KOPT-K1 (cell line): ENCODE measurements around the gene BMF.

Experiments
- H3K27ac ChIP-seq: fragments of 200-600 bp; sonication (generic); 2 replicates; pipeline ENCODE4 v1.5.1; 2016; ENCODE audit warnings: antibody characterized with exemption, mild to moderate bottlenecking, low read depth, low read length; ENCODE audit not compliant: poor library complexity, severe bottlenecking
- H3K36me3 ChIP-seq: fragments of 200-600 bp; sonication (generic); 2 replicates; pipeline ENCODE4 v1.5.1; 2017; ENCODE audit warnings: antibody characterized with exemption, mild to moderate bottlenecking, low read length, moderate library complexity; ENCODE audit not compliant: insufficient read depth
- H3K9me3 ChIP-seq: fragments of 200-600 bp; sonication (generic); 2 replicates; pipeline ENCODE4 v1.5.1; 2017; ENCODE audit warnings: antibody characterized with exemption, low read length, mild to moderate bottlenecking; ENCODE audit not compliant: insufficient read depth, poor library complexity, severe bottlenecking

BMF gene

DNA sequence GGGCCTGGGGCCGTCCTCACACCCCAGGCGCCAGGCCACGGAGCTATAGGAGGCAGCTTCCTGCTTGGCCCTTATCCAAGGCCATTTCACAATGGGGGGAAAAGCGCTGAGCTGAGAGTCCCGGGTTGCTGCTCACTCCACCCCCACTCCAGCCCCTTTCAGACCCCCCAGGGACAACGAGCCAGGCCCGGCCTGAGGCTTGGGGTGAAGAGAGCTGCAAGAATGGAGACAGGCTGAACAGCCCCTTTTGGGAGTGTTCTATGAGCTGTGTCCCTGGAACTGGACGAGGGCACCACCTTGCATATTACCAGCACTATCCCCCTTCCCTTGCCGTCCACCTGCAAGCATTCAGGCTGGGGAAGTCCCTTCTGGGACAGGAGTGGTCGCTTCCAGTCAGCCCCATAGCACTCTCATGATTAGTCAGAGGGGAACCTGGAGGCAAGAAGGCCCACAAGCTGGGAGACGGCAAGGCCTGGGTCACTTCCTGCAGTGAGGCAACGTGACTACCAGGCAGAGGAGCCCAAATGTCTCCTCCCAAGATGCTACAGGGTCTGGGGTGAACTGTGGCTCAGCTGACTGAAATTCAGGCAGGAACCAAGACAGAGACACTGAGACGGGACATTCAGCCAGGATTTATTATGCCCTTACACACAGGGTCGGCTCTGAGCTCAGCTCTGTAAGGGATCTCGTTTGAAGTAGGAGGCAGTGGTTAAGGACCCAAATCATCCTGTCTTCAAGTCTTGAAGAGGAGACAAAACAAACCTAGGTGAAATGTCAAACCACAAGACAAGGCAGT lies 61.1 kb downstream of the BMF start:
- H3K27ac ChIP-seq: peak overlapping the region; percentile 91
- no peaks in the 10 kb centered on the region for H3K36me3 ChIP-seq
- no peaks in the 10 kb centered on the region for H3K9me3 ChIP-seq

DNA sequence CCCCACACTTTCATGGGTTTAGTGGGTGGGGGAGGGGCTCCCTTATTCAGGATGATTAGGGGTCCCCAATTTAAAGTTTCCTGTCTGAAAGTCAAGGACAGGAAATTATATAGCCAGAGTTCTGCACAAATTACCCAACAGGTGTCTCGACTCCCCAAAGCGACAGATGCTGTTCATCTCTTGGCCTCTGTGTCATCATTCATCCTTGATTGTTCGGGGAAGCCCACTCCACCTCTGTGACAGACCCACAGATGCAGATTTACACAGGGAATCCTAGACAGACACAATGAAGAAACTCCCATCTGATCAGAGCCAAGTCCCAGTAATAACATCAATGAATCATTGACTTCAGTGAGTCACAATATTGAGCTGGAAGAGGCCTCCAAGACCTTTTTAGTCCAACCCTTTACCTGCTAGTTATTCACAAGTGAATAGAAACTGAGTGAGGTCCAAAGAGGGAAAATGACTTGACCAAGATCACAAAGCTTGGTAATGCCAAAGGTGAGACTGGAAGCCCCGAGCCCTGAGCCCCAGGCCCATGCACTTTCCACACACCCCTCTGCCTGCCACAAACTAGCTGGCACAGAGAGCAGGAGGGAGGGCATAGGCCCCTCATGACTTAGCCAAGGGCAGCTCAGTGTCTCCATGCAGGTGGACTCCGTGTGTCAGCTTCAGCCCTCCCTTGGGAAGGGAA lies 61.8 kb downstream of the BMF start:
- Histone ChIP-seq H3K27ac (peak overlapping the region; percentile 91), H3K9me3 (no peaks in the 10 kb centered on the region)

DNA sequence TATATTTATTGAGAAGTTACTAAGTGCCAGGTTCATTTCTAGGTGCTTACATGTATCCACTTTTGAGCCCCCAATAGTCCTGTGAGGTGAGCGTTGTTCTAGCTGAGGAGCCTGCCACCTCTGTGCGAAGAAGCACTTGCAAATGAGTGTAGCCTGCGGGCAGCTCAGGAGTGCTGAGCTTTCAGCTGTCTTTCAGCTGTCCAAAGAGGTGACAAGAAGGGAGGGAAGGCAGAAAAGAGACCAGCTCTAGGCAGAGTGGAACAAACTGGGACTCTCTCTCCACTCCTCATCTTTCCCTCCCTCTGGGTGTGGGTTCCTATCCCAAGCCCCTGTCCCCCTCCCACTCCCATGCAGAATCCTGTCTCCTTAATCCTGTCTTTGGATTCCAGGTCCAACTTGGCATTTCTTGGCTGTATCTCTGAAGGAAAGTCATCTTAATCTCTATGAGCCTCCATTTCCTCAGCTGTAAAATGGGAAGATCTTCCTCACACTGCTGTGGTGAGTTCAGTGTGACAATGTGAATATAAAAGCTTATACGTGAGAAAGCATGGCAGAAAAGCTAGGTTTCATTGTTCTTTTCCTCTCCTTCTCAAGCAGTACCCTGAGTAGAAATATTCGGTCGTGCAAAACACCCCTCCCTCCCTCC lies 63.0 kb downstream of the BMF start:
- peak overlapping the region; percentile 91 for H3K27ac ChIP-seq
- no peaks in the 10 kb centered on the region for H3K36me3 ChIP-seq
- H3K9me3 ChIP-seq: no peaks in the 10 kb centered on the region

More for the DNA sequence above, 61.8 kb downstream of the BMF start:
- H3K36me3 ChIP-seq: no peaks in the 10 kb centered on the region

DNA sequence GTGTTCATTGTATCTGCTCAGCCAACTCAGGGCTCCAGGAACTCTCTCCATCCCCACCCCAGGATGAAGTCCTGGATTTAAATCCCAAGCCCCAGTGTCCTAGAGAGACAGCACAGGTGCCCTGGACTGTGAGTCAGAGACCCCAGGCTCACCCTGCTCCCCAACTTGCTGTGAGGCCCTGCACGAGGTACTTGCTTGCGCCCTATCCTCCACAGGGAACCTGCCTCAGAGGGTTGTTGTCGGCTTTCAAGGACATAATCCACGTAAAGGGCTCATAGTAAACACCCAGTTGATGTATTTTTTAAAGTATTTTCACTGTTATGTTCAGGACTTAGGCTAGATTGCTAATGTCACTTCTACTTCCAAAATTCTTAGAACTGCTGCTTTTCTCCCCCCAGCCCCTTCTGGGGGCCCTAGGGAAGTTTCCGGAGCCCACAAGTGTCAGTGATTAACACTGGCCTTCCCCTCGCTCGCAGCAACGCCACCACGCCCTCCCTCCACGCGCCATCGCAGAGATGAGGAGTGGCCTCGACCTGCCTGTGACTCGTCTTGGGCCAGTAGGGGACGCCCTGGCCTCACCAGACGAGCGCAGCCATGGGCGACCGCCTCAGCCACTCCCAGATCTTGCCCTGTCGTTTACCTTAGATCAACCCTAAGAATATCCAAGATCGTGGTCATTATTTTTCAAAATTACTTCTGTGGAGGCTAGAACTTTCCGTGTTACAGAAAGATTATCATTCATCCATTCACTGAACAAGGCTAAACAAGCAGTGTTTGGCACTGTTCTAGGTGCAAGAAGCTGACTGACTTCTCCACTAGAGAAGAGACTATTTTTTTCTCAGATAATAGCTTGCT lies 63.7 kb downstream of the BMF start:
- H3K27ac ChIP-seq: peak overlapping the region; percentile 91

DNA sequence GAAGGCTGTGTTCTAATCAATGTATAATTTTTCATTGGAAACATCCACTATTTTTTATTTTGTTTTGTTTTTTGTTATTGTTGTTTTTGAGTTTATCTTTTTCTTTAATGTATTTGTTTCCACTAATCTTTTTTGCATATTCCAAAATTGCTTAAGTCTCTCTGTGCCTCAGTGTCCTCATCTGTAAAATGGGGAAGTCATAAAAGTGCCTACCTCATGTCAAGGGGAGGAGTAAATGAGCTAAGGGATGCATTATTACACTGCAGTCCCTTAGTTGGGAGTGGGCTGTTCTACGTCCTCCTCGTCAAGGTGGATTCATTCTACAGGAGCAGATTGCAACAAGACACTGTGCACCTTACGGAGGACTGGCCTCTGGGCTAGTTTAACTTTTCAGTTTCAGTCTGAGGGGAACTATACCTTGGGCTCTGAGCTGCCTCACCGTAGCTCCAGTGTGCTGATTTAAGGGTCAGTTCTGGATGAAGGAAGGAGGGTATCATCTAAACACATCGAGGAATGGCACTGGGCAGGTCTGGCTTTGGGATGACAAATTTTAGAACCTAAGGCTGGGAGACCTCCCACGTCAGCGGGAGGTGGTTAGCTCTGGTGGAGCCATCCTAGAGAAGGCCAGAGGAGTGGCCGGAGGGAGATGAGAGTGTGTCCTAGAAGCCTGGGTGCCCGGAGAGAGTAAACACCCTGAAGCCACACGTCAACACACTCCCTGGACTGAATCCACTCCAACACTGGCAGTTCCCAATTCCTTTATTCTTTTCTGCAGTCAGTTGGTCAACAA lies 64.6 kb downstream of the BMF start:
- peak overlapping the region; percentile 91 for H3K27ac ChIP-seq
- H3K36me3 ChIP-seq: no peaks in the 10 kb centered on the region
- H3K9me3 ChIP-seq: no peaks in the 10 kb centered on the region

More for the DNA sequence above, 63.7 kb downstream of the BMF start:
- H3K9me3 ChIP-seq: no peaks in the 10 kb centered on the region
- H3K36me3 ChIP-seq: no peaks in the 10 kb centered on the region

DNA sequence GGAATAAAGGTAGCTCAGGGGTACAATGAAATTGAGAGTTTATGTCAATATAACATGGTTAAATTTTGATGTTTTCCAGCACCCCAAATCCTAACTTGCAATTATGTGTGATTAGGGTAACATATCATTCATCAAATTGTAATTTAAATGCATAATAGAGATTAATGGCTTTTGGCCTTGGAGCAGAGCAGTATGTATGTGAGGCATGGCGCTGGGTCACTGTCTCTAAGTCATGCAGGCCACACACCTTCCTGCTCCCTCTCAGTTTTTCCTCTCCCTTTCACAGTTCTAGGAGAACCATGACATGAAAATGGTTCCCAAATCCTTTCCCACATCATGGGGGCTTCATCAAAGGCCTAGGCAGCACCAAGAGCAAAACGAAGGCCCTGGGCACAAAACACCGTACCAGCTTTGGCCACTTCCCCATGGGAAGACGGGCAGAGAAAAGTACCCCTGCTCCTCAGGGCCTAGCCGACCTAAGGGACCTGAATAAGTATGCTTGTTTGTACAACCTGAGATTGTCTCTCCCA lies 65.8 kb downstream of the BMF start:
- no peaks in the 10 kb centered on the region for H3K9me3 ChIP-seq
- 0 out of 2 replicates have a peak, but pooled peaks cover under 1% of the 10 kb centered on the region for H3K36me3 ChIP-seq
- H3K27ac ChIP-seq: no peak overlapping the region

GRCh38 chr15:40040770-40041169 lies 67.9 kb downstream of the BMF start:
- H3K27ac ChIP-seq: no peak overlapping the region
- peaks cover 20% of the 10 kb centered on the region for H3K36me3 ChIP-seq
- no peaks in the 10 kb centered on the region for H3K9me3 ChIP-seq

DNA sequence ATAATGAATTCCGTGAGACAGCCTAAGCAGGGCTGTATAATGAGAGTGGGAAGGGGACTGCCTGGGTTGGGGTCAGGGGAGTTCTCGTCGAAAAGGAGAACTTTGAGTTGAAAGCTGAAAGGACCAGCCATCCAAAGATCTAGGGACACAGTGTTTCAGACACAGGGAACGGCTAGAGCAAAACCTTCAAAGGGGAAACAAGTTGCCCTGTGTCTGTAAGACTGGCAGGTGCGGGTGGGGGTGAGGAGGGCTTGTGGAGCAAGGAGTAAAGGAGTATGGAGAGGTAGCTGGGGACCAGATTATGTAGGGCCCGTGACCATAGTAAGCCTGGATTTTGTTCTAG lies 68.4 kb downstream of the BMF start:
- H3K27ac ChIP-seq: peak overlapping the region; percentile 47
- no peaks in the 10 kb centered on the region for H3K9me3 ChIP-seq
- H3K36me3 ChIP-seq: peaks cover 25% of the 10 kb centered on the region

GRCh38 chr15:40038638-40039543 lies 69.8 kb downstream of the BMF start, which contains the start of gene SRP14:
Gene SRP14 (minus strand): TSS chr15:40039181. CDS start chr15:40039116, 65 bp downstream.
- H3K9me3 ChIP-seq: no peaks in the 10 kb centered on the region
- peak within 1 kb of the TSS; percentile 88 for H3K27ac ChIP-seq
- H3K36me3 ChIP-seq: peaks cover 39% of the 10 kb centered on the region

DNA sequence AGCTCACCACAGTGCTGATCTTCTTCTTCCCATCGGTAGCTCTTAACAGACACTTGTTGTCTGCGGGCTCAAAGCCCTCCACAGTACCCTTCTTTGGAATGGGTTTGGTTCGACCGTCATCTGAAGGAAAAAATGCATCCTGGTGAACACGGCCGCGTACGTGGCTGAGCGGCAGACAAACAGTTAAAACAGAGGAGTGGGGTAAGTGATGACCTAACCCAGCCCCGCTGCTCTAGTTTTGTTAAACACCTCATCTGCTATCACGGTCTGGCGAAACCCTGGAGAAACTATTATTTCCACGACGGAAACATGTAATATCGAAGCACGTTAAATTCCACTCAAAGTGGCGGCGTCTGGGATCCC lies 70.4 kb downstream of the BMF start:
- peaks cover 45% of the 10 kb centered on the region for H3K36me3 ChIP-seq
- H3K9me3 ChIP-seq: no peaks in the 10 kb centered on the region
- H3K27ac ChIP-seq: peak overlapping the region; percentile 88
